GM21526 (cell line): ENCODE data around the gene CDKAL1.

ENCODE experiments used
- ATAC-seq: cut with Tn5 transposase; IDR thresholded peaks from one replicate; pipeline ENCODE4 v1.9.1; 2021; ENCODE audit warnings: moderate library complexity; ENCODE audit not compliant: unreplicated experiment, low FRiP score

CDKAL1 gene

DNA sequence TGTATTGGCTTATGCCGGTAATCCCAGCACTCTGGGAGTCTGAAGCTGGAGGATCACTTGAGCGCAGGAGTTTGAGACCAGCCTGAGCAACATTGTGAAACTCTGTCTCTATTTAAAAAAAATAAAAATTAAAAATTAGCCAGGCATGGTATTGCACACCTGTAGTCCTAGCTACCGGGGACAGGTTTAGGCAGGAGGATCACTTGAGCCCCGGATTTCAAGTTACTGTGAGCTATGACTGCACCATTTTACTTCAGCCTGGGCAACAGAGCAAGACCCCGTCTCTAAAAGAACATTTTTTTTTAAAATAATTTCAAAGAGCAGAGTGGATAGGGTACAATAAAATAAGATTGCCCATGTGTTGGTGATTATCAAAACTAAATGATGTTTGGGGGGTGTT lies 576.4 kb downstream of the CDKAL1 start:
- ATAC-seq = no peak

DNA sequence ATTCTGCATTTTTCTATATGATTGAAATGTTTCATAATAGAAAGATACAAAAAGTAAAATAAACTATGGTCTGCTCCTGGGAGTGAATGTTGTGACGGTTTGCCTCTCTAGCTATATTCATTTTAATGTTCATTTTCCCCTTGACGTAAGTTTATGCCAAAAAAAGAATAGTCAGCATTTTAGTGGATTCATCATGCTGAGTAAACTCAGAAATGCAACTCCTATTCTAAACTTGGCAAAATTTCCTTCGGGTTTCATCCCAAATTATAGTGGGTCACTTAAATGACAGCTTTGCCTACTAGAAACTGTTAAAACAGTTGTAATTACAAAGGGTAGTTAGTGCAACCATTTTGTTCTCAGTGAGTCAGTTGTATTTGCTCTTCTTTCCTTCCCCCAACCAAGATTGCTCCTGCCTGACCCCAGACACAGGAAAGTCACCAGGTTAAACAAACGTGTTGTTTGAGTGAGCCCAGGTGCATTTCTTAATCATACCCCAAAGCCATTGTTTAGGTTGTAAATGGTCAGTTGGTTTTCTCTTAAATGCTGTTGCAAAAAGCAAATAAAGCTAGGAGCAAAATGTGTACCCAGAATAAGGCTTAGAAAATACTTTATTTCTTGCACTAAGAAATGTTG lies 577.0 kb downstream of the CDKAL1 start:
- no peak for ATAC-seq

GRCh38 chr6:21115111-21115510 lies 580.9 kb downstream of the CDKAL1 start:
- ATAC-seq = no peak

DNA sequence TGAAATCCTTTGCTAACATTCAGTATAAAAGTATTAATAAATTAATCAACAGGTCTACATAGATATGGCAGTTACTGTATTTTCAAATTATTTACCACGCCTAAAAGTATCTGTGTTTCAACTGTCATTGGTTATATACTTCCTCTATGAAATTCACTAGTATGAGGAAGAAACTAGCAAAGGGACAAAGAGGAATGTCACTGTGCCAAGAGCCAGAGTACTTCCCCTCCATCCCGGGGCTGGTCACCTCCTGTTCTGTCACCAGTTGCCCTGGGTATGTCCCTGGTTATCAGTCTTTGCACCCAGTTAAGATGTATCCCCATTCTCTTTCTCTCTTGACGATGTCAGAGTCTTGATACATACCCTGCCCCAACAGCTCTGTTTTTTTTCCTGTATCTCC lies 582.5 kb downstream of the CDKAL1 start:
- no peak for ATAC-seq

GRCh38 chr6:21118216-21118780 lies 584.0 kb downstream of the CDKAL1 start:
- no peak for ATAC-seq

DNA sequence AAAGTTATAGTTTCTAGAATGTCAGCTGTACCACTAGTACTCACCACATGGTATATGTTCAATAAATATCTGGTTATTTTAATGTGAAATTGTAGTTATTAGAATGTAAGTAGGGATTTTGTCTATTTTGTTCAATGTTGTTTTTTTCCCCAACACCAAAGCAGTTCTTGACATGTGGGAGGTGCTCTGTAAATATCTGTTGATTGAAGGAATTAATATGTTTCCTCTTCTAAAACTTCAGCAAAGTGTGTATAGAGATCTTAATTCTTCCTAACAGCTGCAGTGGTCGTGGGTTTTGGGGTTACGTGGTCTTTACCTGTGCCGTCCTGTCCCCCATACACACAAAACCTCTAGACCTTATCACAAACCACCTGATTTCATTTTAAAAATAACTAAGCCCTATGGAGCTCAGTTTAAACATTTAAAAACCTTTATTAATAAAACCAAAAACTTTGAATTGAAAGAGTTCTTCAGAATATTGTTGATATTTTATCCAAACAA lies 587.4 kb downstream of the CDKAL1 start:
- no peak for ATAC-seq

DNA sequence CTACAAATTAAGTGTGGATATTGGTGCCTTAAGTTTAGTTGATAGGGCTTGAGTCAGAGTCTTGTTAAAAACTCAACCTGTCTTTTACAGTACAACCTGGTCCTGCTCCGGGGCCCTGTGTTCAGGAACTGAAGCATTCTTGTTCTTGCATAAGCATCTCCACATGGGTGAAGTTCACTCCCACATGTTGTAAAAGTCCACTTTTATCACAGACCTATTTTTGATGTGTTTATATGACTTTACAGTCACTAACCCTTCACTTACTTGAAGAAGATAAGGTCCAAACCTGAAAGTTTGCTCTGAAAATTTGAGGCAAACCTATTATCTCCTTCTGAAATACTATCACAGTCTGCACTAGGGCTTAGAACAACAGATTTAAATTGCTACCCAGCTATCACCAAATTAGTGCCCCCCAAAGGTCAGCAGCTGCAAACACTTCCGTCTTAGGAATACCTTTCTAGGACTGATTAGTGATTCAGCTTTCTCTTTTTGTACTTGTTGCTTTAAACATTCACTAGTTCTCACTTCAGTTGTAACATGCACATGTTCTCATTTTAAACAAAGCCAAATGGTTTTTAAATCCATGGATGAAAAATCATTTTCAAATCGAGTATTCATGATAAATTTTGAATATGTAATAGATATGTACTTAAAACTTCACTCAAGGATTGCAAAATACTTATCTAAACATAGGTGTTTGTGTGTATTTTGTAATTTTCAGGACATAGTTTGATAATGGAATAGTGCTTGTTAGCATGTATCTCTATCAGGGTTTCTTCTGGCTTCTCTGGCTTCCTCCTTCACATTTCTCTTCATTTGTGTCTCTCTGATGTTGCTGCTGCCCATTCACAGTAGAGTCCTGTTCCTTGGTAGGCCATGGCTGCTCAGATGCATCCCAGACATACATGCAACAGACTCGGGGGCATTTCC lies 589.5 kb downstream of the CDKAL1 start:
- ATAC-seq = no peak

DNA sequence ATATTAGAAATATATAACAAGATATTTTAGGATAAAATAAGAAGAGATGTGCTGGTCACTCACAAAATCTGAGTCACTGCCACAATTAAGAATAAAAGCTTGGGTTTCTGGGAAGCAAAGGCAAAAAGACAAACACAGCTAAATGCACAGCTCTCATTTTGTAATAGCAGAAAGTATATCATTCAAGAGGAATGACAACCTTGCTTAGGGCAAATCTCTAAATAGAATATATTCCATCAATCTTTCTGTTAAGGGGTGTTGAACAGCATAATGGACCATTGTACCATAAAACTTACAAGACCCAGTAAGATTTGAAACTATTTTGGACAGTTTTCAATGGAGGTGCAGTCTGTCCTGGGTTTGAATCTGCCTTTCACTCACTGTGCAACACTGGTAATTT lies 594.3 kb downstream of the CDKAL1 start:
- ATAC-seq = no peak

- no peak for ATAC-seq
These were observed 597.1 kb downstream of the CDKAL1 start for GRCh38 chr6:21131406-21131805.

GRCh38 chr6:21132446-21132845 lies 598.2 kb downstream of the CDKAL1 start:
- ATAC-seq = no peak

DNA sequence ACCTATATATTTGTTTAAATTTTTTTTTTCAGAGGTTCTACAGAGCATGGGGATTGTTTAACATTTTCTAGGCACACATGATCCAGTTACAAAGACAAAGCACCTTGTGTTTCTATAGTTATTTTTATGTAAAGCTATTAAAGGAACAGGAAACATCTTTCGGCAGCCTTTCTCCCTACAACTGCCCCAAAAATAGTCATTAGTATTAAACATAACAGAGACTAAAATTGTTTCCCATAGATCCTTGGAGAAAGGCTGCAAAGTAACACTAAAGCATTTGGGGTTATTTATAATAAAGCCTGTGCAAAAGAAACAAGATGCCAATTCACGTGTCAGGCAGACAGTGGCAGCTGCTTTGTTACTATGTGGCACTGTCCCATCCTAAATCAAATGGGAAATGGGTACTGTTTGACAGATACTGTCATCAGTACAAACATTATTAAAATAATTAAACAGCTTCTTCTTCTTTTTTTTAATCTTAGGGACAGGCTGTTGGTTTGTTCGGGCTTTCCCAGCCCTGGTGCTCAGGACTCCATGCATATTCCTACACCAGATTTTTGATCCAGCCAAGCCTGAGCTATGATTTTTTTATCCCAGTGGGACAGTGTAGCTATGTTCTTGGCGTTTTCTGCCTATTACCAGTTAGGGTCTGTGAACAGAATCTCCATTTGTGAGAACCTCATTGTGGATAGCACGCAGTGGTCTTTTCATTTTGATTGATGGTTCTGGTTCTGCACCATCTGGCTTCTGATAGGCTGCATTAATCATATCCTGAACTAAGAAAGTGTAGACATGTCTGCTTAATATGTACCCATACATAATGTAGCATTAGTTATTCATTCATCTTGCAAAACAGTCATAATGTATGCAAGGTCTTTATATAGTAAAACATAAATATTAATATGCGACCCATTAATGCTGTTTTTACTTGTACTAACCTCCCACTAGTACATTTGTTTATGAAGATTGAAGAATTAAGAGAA lies 598.9 kb downstream of the CDKAL1 start:
- ATAC-seq = no peak

GRCh38 chr6:21133901-21134300 lies 599.6 kb downstream of the CDKAL1 start:
- ATAC-seq = no peak

- ATAC-seq = no peak
These were observed 600.1 kb downstream of the CDKAL1 start for GRCh38 chr6:21134356-21134755.

DNA sequence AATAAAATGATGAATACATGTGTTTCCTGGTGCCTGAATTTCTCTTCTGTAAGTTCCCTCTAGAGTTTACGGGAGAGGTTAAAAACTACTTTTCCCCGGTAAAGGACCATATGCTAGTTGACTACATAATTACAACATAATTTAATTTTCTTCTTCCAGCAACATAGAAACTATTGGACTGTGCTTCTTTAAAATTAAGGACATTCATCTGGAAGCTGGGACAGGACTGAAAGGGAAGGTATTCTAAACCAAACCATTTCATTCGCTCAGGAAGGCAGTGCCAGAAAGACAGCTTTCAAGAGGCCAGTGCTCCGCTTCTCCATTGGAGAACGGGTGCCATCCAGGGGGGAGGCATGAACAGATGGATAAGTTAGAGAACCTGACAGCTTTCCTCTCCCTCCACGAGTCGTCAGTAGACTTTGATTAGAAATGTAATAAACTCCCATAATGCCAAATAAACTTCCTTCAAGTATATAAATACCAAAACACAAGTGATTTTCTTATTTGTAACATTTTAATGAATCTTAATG lies 601.3 kb downstream of the CDKAL1 start:
- no peak for ATAC-seq

- ATAC-seq = no peak
These were observed 603.6 kb downstream of the CDKAL1 start for GRCh38 chr6:21137700-21138335.

DNA sequence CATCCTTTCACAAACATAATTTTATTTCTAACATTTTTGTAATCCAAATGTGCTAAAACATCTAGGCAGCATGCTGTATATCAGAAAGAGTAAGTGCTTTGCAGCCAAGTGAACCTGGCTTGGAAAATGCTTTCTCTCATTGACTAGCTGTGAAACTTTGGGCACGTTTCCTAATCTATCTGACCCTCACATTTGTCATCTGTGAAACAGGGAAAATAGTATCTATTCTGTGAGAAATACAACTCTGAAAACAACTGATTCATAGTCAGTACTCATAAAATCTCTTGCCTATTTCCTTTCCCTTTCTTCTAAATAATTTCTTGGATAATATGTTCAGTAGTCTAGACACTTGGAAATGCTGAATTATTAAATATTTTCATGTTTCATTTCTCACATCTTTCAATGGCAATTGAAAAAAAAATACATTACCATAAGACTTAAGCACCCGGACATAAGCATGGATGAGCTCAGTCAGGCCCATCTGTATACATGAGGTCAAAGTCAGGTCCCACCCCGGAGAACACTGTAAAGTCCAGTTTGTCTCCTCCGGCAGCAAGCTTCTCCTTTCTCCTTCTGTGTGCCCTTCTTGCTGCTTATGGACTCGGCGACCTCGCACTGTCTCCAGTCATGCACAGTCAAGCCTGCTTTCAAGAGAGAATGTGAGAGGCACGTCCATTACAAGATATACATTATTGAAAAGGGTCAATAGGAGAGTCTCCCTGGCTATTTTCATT lies 604.2 kb downstream of the CDKAL1 start:
- ATAC-seq = no peak

DNA sequence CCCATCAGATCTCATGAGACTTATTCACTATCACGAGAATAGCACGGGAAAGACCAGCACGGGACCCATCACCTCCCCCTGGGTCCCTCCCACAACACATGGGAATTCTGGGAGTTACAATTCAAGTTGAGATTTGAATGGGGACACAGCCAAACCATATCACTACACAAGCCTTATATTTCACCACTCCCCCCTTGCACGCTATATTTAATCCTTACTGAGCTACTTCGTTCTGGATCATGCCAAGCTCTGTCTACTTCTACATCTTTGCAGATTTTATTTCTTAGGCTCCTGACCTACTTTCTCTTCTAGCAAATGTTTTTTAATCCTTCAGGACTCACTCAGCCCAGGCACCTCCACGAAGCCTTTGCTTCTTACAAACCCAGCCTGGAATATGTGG lies 606.7 kb downstream of the CDKAL1 start:
- ATAC-seq = no peak

DNA sequence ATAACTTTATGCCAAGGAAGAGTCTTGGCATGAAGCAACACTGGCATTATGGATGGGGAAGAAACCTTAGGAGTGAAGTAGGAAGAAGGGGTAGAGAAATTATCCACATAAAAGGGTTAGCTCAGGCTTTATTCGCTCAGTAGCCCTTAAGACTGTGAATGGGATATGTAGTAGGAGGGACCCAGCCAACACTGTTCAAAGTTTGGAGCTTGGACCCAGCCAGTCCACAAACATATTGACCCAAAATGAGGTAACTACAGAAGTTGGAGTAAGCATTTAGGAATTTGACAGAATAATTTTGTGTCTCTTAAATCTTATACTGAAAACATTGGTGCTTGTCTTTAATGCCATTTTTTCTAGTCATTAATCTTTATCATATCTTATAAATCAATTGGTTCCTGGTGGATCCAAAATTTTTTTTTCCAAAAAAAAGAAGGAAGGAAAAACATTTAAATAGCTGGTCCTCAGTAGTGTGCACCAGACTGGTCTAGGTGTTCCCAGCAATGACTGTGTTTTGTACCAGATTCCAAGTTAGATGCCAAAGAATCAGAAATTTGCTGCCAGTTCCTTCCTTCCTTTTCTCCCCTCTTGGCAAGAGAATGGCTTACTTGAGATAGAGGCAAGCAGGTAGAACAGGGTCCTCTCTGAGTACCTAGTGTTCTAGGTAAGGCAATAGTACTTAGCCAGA lies 607.5 kb downstream of the CDKAL1 start:
- no peak for ATAC-seq
